ENCODE measurements around the gene HOXB13. TPM values are rescaled to one million over a fixed set of nuclear protein-coding genes. Genes with fewer than 3 reads are reported as not detected.

Gene HOXB13
- total RNA-seq, 1 donor from 2014 or later: not detected

GRCh38 chr17:48715496-48716399, 12.8 kb downstream of the HOXB13 start:
- Histone ChIP-seq H3K4me1 (ENCODE audit: control insufficient read depth in 3 of 3, insufficient read depth in 3 of 3, low read length in 3 of 3) (peaks cover 4 to 12% (median 10%) of the 10 kb centered on the region in 3 donors), H3K9me3 (ENCODE audit: control insufficient read depth in 3 of 3, low read length in 3 of 3) (no peaks in the 10 kb centered on the region), H3K27ac (ENCODE audit: low read depth, low read length) (no peak overlapping the region), H3K4me3 (ENCODE audit: low read length in 3 of 3) (no peak overlapping the region), H3K9ac (ENCODE audit: low read depth in 1 of 3, low read length in 3 of 3) (no peak overlapping the region), H3K36me3 (ENCODE audit: control insufficient read depth in 3 of 3, insufficient read depth in 3 of 3, low read length in 3 of 3) (no peaks in the 10 kb centered on the region), H3K27me3 (ENCODE audit: control insufficient read depth in 3 of 3, insufficient read depth in 3 of 3, low read length in 3 of 3) (peaks cover 69 to 91% (median 84%) of the 10 kb centered on the region in 3 donors)

DNA sequence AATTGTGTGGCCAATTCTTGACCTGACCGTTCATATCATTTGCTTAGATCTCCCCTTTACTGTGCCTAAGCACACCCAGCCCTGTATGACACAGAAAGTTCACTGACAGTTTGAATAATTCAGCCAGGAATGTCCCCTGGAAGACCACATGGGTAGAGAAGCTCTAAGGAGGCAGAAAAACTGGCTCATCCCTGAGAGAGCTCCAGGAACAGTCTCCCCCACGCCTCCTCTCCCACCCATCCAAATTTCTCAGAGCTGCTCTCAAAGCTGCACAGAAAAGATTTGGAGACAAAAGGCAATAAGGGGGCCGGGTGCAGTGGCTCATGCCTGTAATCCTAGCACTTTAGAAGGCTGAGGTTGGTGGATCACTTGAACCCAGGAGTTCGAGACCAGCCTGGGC, 17.4 kb downstream of the HOXB13 start:
- H3K4me3 ChIP-seq (ENCODE audit: low read length in 3 of 3): no peak overlapping the region
- H3K36me3 ChIP-seq (ENCODE audit: control insufficient read depth in 3 of 3, insufficient read depth in 3 of 3, low read length in 3 of 3): no peaks in the 10 kb centered on the region
- no peaks in the 10 kb centered on the region for H3K9me3 ChIP-seq (ENCODE audit: control insufficient read depth in 3 of 3, low read length in 3 of 3)
- no peak overlapping the region for H3K27ac ChIP-seq (ENCODE audit: low read depth, low read length)
- H3K4me1 ChIP-seq (ENCODE audit: control insufficient read depth in 3 of 3, insufficient read depth in 3 of 3, low read length in 3 of 3): no peaks in the 10 kb centered on the region
- H3K9ac ChIP-seq (ENCODE audit: low read depth in 1 of 3, low read length in 3 of 3): no peak overlapping the region
- H3K27me3 ChIP-seq (ENCODE audit: control insufficient read depth in 3 of 3, insufficient read depth in 3 of 3, low read length in 3 of 3): peaks cover 56 to 77% (median 75%) of the 10 kb centered on the region in 3 donors

DNA sequence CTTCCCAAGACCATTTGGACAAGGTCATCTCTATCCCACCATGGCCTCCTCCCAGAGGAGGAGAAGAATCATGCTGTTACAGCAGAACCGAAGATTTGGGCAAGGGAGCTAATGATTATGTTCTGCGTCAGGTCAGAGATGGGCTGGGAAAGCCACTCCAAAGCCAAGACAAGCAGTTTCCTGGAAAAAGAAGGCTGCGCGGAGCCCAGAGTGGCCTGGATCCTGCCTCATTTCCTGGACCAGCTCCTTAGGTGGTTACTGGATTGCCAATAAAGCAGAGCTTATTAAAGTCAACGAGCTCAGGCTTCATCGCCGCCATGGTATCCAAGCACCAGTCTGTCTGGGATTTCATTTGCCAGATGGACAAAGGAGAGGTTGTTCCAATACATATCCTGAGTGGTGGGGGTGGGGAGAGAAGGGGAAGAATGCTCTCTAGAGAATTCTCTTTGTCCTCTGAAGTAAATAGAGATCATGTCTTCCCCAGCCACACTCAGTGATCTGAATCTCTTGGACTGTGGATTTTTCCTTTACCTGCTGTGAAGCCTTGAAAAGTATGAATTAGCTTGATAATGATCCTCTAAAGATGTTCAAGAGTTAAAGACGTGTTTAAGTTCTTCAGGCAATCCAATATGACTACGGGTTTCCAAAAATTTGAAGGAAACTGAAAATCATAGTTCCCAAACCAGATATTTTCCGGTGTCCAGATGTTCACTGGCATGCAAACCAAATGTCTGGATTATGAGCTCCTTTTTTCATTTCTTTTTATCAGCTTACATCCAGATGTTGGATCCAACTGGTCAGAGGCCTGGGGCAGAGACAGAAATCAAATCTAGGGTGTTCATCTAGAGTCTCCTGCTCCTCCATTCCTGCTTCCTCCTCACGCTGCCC, 23.9 kb downstream of the HOXB13 start:
- no peaks in the 10 kb centered on the region for H3K36me3 ChIP-seq (ENCODE audit: control insufficient read depth in 3 of 3, insufficient read depth in 3 of 3, low read length in 3 of 3)
- H3K9ac ChIP-seq (ENCODE audit: low read depth in 1 of 3, low read length in 3 of 3): no peak overlapping the region
- H3K27me3 ChIP-seq (ENCODE audit: control insufficient read depth in 3 of 3, insufficient read depth in 3 of 3, low read length in 3 of 3): peaks cover 55 to 60% (median 59%) of the 10 kb centered on the region in 3 donors
- no peaks in the 10 kb centered on the region for H3K4me1 ChIP-seq (ENCODE audit: control insufficient read depth in 3 of 3, insufficient read depth in 3 of 3, low read length in 3 of 3)
- no peak overlapping the region for H3K27ac ChIP-seq (ENCODE audit: low read depth, low read length)
- H3K4me3 ChIP-seq (ENCODE audit: low read length in 3 of 3): no peak overlapping the region
- no peaks in the 10 kb centered on the region for H3K9me3 ChIP-seq (ENCODE audit: control insufficient read depth in 3 of 3, low read length in 3 of 3)

DNA sequence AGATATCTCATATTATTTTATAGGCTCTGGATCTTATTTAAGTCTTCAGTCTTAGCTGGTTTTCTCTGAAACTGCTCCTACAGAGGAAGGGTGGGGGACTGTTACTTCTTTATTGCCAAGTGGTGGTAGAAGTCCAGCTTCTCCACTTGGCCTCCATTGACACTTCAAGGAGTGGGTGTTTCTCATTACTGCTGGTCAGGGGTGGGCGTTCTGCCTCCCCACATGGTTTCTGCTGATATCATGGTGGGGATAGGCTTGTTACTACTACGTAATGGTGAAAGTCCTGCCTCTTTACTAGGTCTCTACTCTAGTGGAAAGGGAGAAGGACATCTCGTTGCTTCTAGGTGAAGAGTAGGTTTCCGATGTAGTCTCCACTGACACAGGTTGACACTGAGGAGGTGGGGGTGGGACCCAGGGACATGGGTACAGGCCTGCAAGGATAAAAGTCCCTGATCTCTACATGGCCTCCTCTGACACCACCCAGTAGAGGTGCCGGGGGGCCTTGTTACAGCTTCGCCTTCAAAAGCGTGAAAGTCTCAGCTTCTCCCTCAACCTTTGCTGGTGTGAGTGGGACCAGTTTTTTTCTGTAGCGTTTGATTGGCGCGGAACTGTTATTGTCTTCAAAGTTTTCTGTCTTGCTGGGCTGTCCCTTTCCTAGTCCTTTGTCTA, 26.6 kb downstream of the HOXB13 start:
- H3K36me3 ChIP-seq (ENCODE audit: control insufficient read depth in 3 of 3, insufficient read depth in 3 of 3, low read length in 3 of 3): no peaks in the 10 kb centered on the region
- no peaks in the 10 kb centered on the region for H3K4me1 ChIP-seq (ENCODE audit: control insufficient read depth in 3 of 3, insufficient read depth in 3 of 3, low read length in 3 of 3)
- peaks cover 46 to 51% (median 47%) of the 10 kb centered on the region in 3 donors for H3K27me3 ChIP-seq (ENCODE audit: control insufficient read depth in 3 of 3, insufficient read depth in 3 of 3, low read length in 3 of 3)
- no peak overlapping the region for H3K9ac ChIP-seq (ENCODE audit: low read depth in 1 of 3, low read length in 3 of 3)
- H3K27ac ChIP-seq (ENCODE audit: low read depth, low read length): no peak overlapping the region
- no peaks in the 10 kb centered on the region for H3K9me3 ChIP-seq (ENCODE audit: control insufficient read depth in 3 of 3, low read length in 3 of 3)
- no peak overlapping the region for H3K4me3 ChIP-seq (ENCODE audit: low read length in 3 of 3)

DNA sequence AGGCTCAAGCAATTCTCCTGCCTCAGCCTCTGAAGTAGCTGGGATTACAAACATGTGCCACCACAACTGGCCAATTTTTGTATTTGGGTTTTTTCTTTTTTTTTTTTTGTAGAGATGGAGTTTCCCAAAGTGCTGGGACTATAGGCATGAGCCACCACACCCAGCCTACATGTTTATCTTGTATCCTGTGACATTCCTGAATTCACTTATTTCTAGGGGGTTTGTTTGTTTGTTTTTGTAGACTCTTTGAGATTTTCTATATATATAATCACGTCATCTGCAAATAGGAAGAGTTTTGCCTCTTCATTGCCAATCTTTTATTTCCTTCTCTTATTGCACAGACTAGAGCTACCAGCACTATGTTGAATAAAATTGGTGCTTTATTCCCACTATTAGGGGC, 35.4 kb downstream of the HOXB13 start:
- peaks cover 7 to 22% (median 16%) of the 10 kb centered on the region in 3 donors for H3K27me3 ChIP-seq (ENCODE audit: control insufficient read depth in 3 of 3, insufficient read depth in 3 of 3, low read length in 3 of 3)

GRCh38 chr17:48692049-48692448, 36.5 kb downstream of the HOXB13 start:
- Histone ChIP-seq H3K4me3 (ENCODE audit: low read length in 3 of 3) (no peak overlapping the region), H3K27me3 (ENCODE audit: control insufficient read depth in 3 of 3, insufficient read depth in 3 of 3, low read length in 3 of 3) (peaks cover 3 to 24% (median 19%) of the 10 kb centered on the region in 3 donors), H3K36me3 (ENCODE audit: control insufficient read depth in 3 of 3, insufficient read depth in 3 of 3, low read length in 3 of 3) (no peaks in the 10 kb centered on the region), H3K4me1 (ENCODE audit: control insufficient read depth in 3 of 3, insufficient read depth in 3 of 3, low read length in 3 of 3) (no peaks in the 10 kb centered on the region), H3K9me3 (ENCODE audit: control insufficient read depth in 3 of 3, low read length in 3 of 3) (peaks cover 0 to 3% (median 0%) of the 10 kb centered on the region in 3 donors), H3K9ac (ENCODE audit: low read depth in 1 of 3, low read length in 3 of 3) (no peak overlapping the region), H3K27ac (ENCODE audit: low read depth, low read length) (no peak overlapping the region)

More for the DNA sequence above, 35.4 kb downstream of the HOXB13 start:
- H3K27ac ChIP-seq (ENCODE audit: low read depth, low read length): no peak overlapping the region
- H3K4me1 ChIP-seq (ENCODE audit: control insufficient read depth in 3 of 3, insufficient read depth in 3 of 3, low read length in 3 of 3): no peaks in the 10 kb centered on the region
- no peak overlapping the region for H3K9ac ChIP-seq (ENCODE audit: low read depth in 1 of 3, low read length in 3 of 3)
- H3K36me3 ChIP-seq (ENCODE audit: control insufficient read depth in 3 of 3, insufficient read depth in 3 of 3, low read length in 3 of 3): no peaks in the 10 kb centered on the region
- H3K9me3 ChIP-seq (ENCODE audit: control insufficient read depth in 3 of 3, low read length in 3 of 3): peaks cover 0 to 3% (median 0%) of the 10 kb centered on the region in 3 donors
- H3K4me3 ChIP-seq (ENCODE audit: low read length in 3 of 3): no peak overlapping the region

- no peaks in the 10 kb centered on the region for H3K4me1 ChIP-seq (ENCODE audit: control insufficient read depth in 3 of 3, insufficient read depth in 3 of 3, low read length in 3 of 3)
- peaks cover 0 to 26% (median 18%) of the 10 kb centered on the region in 3 donors for H3K27me3 ChIP-seq (ENCODE audit: control insufficient read depth in 3 of 3, insufficient read depth in 3 of 3, low read length in 3 of 3)
- no peaks in the 10 kb centered on the region for H3K36me3 ChIP-seq (ENCODE audit: control insufficient read depth in 3 of 3, insufficient read depth in 3 of 3, low read length in 3 of 3)
- no peak overlapping the region for H3K27ac ChIP-seq (ENCODE audit: low read depth, low read length)
- no peak overlapping the region for H3K4me3 ChIP-seq (ENCODE audit: low read length in 3 of 3)
- peaks cover 0 to 3% (median 0%) of the 10 kb centered on the region in 3 donors for H3K9me3 ChIP-seq (ENCODE audit: control insufficient read depth in 3 of 3, low read length in 3 of 3)
- H3K9ac ChIP-seq (ENCODE audit: low read depth in 1 of 3, low read length in 3 of 3): no peak overlapping the region
These were observed 37.9 kb downstream of the HOXB13 start for GRCh38 chr17:48690655-48691054.

- peaks cover 0 to 7% (median 6%) of the 10 kb centered on the region in 3 donors for H3K4me1 ChIP-seq (ENCODE audit: control insufficient read depth in 3 of 3, insufficient read depth in 3 of 3, low read length in 3 of 3)
- H3K4me3 ChIP-seq (ENCODE audit: low read length in 3 of 3): no peak overlapping the region
- no peaks in the 10 kb centered on the region for H3K9me3 ChIP-seq (ENCODE audit: control insufficient read depth in 3 of 3, low read length in 3 of 3)
- no peak overlapping the region for H3K27ac ChIP-seq (ENCODE audit: low read depth, low read length)
- H3K27me3 ChIP-seq (ENCODE audit: control insufficient read depth in 3 of 3, insufficient read depth in 3 of 3, low read length in 3 of 3): peaks cover 18 to 34% (median 21%) of the 10 kb centered on the region in 3 donors
- no peak overlapping the region for H3K9ac ChIP-seq (ENCODE audit: low read depth in 1 of 3, low read length in 3 of 3)
- H3K36me3 ChIP-seq (ENCODE audit: control insufficient read depth in 3 of 3, insufficient read depth in 3 of 3, low read length in 3 of 3): no peaks in the 10 kb centered on the region
These were observed 46.9 kb downstream of the HOXB13 start for GRCh38 chr17:48681609-48682008.

DNA sequence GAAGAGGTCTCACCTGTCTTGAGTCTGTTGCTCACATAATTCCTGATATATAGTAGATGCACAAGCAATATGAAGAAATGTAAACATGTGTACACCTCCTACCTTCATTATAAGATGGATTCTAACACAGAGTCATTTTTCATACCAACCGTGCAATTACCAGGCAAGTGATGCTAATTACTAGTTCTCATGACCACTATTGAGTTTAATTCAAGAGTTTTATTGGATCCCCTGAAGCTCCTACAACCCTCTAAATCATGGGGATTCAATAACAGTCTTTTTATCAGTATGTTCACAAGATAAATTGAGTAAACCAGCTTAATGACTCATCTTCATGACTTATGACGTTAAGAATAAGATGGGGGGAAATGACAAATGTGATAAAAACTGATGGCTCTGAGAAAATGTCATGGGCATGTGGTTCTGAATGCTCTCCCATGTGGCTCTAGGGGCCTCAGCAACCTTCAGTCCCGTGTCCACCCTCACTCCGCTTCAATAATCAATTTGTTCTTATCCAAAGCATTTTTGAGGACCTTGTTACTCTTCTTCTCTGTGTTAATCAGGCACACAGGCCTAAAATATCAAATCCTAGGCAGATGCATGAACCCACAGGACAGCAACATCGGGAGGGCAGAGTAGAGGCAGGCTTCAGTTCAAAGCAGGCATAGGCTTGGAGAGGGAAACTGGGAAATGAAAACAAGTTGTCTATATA, 49.0 kb downstream of the HOXB13 start:
- Histone ChIP-seq H3K4me3 (ENCODE audit: low read length in 3 of 3) (no peak overlapping the region), H3K27ac (ENCODE audit: low read depth, low read length) (no peak overlapping the region), H3K4me1 (ENCODE audit: control insufficient read depth in 3 of 3, insufficient read depth in 3 of 3, low read length in 3 of 3) (peaks cover 0 to 7% (median 6%) of the 10 kb centered on the region in 3 donors), H3K9ac (ENCODE audit: low read depth in 1 of 3, low read length in 3 of 3) (no peak overlapping the region), H3K27me3 (ENCODE audit: control insufficient read depth in 3 of 3, insufficient read depth in 3 of 3, low read length in 3 of 3) (peaks cover 17 to 33% (median 18%) of the 10 kb centered on the region in 3 donors), H3K36me3 (ENCODE audit: control insufficient read depth in 3 of 3, insufficient read depth in 3 of 3, low read length in 3 of 3) (no peaks in the 10 kb centered on the region), H3K9me3 (ENCODE audit: control insufficient read depth in 3 of 3, low read length in 3 of 3) (no peaks in the 10 kb centered on the region)

All from skeletal muscle tissue (tissue), 4 donors.